ENCODE results near the gene CEP295NL. TPM values are rescaled to one million over a fixed set of nuclear protein-coding genes. Genes with fewer than 3 reads are reported as not detected.
"Not testable (repeated sequence)": the region's sequence is repeated elsewhere in the genome, so short reads cannot be mapped to it uniquely, and the experiment has no call there.

The CEP295NL gene
- total RNA-seq, 1 donor from 2014 or later = not detected

DNA sequence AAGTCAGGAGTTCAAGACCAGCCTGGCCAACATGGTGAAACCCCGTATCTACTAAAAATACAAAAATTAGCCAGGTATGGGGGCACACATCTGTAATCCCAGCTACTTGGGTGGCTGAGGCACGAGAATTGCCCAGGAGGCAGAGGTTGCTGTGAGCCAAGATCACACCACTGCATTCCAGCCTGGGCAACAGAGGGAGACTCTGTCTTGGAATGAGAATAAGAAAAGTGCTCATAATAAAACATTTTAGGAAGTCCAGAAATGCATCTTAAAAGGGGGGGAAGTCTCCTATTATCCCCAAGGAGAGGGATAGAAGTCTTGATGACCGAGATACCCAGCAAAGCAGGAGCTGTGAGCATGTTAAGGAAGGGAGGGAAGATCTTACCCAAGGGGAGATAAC is 36.0 kb downstream of the CEP295NL start:
- intact Hi-C loops (cut with micrococcal nuclease) = not testable (repeated sequence)

DNA sequence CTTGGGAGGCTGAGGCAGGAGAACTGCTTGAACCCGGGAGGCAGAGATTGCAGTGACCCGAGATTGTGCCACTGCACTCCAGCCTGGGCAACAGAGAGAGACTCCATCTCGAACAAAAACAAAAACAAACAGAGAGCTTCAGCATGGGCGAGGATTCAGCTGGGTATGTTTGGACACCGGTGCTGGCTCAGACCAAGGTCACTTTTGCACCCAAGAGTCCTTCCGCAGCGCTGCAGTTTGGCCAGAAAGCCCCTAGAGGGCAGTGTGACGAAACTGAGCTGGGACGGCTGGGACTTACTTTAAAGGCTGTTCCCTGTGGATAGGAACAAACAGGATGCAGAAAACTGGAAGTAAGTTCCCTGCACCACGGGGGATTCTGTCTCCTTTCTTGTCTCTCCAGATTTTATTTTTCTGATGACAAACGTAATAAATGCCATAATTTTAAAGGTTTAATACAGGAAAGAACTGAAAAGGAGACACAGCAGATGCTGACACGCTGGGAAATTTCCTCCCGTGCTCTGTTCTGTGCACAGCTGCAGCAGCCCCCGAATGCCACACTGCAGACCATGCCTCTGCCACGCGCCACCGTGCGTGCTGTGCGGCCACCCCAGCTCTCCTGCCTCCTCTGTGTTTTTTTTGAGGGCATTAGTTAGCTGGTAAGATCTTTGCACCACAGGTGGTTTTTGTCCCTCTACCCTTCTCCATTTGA is 37.2 kb downstream of the CEP295NL start:
- intact Hi-C loops (cut with micrococcal nuclease) = loop anchor here (1.0 kb wide), 2 partner anchors 105 to 109 kb away; no protein-coding TSS in a partner anchor

DNA sequence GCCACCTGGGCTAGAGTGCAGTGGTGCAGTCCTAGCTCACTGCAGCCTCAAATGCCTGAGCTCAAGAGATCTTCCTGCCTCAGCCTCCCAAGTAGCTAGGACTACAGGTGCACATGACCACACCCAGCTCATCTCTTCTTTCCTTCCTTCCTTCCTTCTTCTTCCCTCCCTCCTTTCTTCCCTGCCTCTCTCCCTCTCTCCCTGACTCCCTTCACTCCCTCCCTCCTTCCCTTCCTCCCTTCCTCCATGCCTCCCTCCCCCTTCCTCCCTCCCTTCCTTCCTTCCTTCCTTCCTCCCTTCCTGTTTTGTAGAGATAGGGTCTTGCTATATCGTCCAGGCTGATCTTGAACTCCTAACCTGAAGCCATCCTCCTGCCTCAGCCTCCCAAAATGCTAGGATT is 38.9 kb downstream of the CEP295NL start:
- intact Hi-C loops (cut with micrococcal nuclease) = no loop called here

- intact Hi-C loops (cut with micrococcal nuclease) = no loop called here
Observed at GRCh38 chr17:78862073-78863023, 40.7 kb downstream of the CEP295NL start.

- intact Hi-C loops (cut with micrococcal nuclease) = no loop called here
Observed at GRCh38 chr17:78861229-78861628, 41.8 kb downstream of the CEP295NL start.

- intact Hi-C loops (cut with micrococcal nuclease) = no loop called here
Observed at GRCh38 chr17:78859051-78859450, 44.0 kb downstream of the CEP295NL start.

- intact Hi-C loops (cut with micrococcal nuclease) = no loop called here
Observed at GRCh38 chr17:78857266-78857665, 45.7 kb downstream of the CEP295NL start.

DNA sequence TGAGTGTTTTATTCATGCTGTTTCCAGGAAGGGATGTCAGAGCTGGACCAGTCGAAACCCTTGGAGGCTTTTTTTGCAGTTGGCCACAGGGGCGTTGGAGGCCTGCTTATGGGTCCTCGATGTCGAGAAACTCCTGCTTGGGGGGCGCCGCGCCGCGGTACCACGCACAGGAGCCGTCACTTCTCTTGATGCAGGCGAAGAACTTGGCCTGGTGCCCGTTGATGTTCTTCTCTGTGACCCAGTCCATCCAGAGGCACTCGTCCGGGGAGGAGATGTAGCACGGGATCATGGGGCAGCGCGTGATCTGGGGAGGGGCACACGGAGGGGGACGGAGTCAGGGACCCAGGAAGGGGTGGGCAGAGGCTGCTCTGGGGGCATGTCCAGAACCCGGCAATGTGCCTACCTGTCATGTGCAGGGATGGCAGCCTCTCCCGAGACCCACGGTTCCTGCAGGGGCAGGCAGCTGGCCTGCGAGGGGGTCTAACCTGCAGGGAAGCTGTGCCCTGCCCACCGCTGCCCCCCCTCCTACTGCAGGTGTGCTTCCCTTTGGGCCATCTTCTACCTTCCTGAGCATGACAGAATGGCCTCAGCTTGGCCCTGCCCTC is 47.3 kb downstream of the CEP295NL start:
- intact Hi-C loops (cut with micrococcal nuclease) = no loop called here

DNA sequence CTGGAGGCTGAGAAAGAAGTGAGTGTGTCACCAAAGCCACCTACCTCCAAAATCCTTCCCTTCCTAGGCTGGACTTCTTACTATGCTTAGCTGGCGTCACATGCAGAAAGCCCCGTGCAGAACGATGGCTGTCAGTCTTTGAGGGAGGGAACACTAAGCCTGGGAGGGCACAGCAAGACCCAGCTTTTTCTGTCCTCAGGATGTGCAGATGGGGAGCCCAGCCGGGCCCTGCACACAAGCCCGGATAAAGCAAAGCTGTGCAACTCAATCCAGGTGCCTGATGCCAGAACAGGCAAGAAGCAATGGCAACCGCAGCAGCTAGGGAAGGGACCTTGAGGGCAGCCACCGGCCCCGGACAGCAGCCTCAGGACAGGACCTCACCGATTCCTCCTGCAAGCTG is 48.5 kb downstream of the CEP295NL start:
- intact Hi-C loops (cut with micrococcal nuclease) = no loop called here

GRCh38 chr17:78853926-78854394 is 49.0 kb downstream of the CEP295NL start:
- intact Hi-C loops (cut with micrococcal nuclease) = no loop called here

DNA sequence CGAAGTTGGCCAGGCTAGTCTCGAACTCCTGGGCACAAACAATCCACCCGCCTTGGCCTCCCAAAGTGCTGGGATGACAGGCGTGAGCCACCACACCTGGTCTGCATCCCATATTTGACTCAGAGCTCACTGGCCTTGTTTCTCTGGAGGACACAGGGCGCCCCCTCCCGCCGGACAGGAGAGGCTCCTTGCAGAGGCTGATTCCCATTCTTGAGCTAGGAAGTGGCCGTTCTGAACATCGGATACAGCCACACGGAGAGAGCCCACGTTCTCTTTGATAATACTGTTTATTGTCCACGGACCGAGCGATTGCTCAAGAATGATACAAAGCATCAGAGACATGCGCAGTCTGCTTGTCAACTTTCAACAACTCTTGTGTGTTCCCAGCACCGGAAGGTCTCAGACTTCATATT is 50.3 kb downstream of the CEP295NL start:
- intact Hi-C loops (cut with micrococcal nuclease) = no loop called here

DNA sequence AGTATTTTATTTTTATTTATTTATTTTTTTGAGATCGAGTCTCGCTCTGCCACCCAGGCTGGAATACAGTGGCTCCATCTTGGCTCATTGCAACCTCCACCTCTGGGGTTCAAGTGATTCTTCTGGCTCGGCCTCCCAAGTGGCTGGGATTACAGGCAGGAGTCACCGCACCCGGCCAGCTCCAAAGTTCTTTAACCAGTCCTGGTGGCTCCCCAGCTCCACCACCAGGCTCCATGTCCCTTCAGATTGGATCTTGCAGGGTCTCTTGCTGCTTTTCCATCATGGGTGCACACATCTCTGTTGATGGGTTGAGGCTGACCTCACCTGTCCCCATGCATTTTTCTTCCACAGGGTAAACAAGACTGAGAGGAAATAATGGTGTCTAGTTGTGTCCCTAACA is 54.0 kb downstream of the CEP295NL start:
- intact Hi-C loops (cut with micrococcal nuclease) = no loop called here

GRCh38 chr17:78847052-78847451 is 55.9 kb downstream of the CEP295NL start:
- intact Hi-C loops (cut with micrococcal nuclease) = no loop called here

DNA sequence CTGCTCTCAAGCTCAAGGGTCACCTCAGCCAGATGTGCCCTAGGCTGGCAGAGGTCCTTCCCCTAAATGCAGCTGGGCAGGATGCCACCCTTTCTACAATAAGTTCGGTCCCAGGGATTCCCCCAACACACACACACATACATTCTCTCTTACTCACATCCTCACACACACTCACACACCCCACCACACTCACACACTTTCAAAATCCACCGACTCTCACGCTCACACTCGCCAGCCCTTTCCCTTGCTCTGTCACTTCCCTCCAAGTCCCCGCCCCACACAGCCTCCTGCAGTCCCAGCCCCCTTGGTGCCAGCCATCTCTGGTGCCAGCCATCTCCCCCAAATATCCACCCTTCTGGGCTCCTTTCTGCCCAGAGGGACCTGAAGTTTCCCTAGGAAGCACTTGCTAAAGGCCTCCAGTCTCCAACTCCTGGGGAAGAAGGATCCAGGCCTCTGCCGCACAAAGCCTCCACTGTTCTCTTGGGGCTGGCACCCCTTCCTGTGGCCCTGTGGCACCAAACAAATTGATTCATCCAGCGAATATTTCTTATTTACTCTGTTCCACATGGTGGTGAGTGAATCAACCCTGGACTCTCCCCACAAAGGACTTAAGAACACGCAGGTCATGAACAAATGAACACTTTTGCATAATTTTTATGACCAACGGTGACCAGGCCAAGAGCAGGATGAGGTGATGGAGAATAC is 58.5 kb downstream of the CEP295NL start:
- intact Hi-C loops (cut with micrococcal nuclease) = no loop called here

DNA sequence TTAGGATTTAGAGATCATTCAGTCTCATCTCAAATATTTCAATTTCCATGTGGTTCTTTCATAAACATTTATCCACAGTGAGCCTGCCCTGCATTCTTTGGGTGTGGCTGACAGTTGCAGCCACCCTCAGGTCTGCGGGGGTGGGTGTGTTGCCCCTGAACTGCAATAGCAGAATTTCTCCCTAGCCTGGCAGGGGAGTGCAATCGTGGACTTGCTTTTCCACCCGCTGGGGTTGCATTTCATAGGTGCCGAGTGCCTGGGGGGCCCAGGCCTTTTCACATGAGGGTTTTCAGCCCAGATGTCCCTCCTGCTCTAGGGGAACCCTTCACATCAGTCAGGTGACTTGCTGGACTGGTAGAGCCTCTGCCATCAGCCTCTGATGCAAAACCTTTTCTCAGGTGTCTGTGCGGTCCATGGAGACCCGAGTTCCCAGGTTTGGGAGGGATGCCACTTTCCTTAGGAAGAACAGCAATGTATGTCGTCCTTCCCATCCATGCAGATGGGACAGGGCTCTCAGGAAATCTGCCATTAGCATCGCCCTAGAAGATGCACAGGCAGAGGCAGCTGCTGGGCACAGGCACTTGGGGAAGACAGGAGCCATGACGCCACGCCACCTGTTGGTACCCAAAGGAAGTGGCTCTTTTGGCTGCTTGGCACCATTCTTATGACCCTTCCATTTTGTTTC is 60.0 kb downstream of the CEP295NL start:
- intact Hi-C loops (cut with micrococcal nuclease) = no loop called here

GRCh38 chr17:78840780-78841611 is 62.0 kb downstream of the CEP295NL start, which contains the start of gene USP36:
TSS of gene USP36 (minus strand) at chr17:78840814. CDS start at chr17:78836363, 4,451 bp downstream.
- intact Hi-C loops (cut with micrococcal nuclease) = loop anchor here (1.0 kb wide), 2 partner anchors 22 to 59 kb away; partner anchors contain the start of gene CYTH1
